Endothelial cell of umbilical vein (primary cell): ENCODE results near the gene GALNT3. TPM values are rescaled to one million over a fixed set of nuclear protein-coding genes. Genes with fewer than 3 reads are reported as not detected.

Source experiments
- BruUV-seq: library from RNA; stranded (reverse); fragments of 400-500 nt; replicated peaks from 2 replicates; lab custom pipeline; 2021; lab: Mats Ljungman, UMichigan
- CTCF ChIA-PET: fragments of 300-600, 350-600 bp; sonication (Branson Sonifier 250); formaldehyde crosslinking; loops from one replicate; lab custom pipeline; 2021; ENCODE audit warnings: antibody characterized with exemption, inconsistent platforms; lab: Charles Lee
- POLR2A ChIA-PET: fragments of 300-600, 350-600 bp; sonication (Branson Sonifier 250); formaldehyde crosslinking; loops from one replicate; lab custom pipeline; 2021; ENCODE audit warnings: antibody characterized with exemption, inconsistent platforms; lab: Charles Lee
- DNase-seq: peaks from one replicate; pipeline ENCODE4 v3.0.0-alpha.2; 2011; ENCODE audit warnings: low read depth, low spot score
- FAIRE-seq: peaks from 2 replicates; lab custom pipeline; 2011; peaks lifted over from hg19 to GRCh38; lab: Jason Lieb, UNC
- H2AFZ ChIP-seq: 2 replicates; pipeline ENCODE4 v1.6.0; 2012; ENCODE audit warnings: low read depth, low read length, control low read depth, inconsistent platforms
- H3K27ac ChIP-seq: 2 replicates; pipeline ENCODE4 v1.5.1; 2011; ENCODE audit warnings: low read depth, mild to moderate bottlenecking, control low read depth, low read length, moderate library complexity; ENCODE audit not compliant: insufficient read depth
- H3K27me3 ChIP-seq, 2 experiments: 2 replicates each; pipeline versions ENCODE4 v1.6.0 to v1.6.1; 2011; ENCODE audit warnings: low read length in 2 of 2, mixed read lengths in 1 of 2; ENCODE audit not compliant: control insufficient read depth in 2 of 2, insufficient read depth in 2 of 2
- H3K36me3 ChIP-seq, 2 experiments: 2 replicates in 1 of 2; 3 replicates in 1 of 2; pipeline ENCODE4 v1.5.1; 2011; ENCODE audit warnings: low read length in 2 of 2, mild to moderate bottlenecking in 1 of 2, moderate library complexity in 1 of 2; ENCODE audit not compliant: control insufficient read depth in 2 of 2, insufficient read depth in 2 of 2; ENCODE audit errors: extremely low read depth in 1 of 2
- H3K4me1 ChIP-seq: 3 replicates; pipeline ENCODE4 v1.5.1; 2011; ENCODE audit warnings: mild to moderate bottlenecking, low read length; ENCODE audit not compliant: control insufficient read depth, insufficient read depth; ENCODE audit errors: extremely low read depth
- H3K4me2 ChIP-seq: 2 replicates; pipeline ENCODE4 v1.6.1; 2011; ENCODE audit warnings: low read length, control low read depth, mixed read lengths; ENCODE audit not compliant: insufficient read depth
- H3K4me3 ChIP-seq, 3 experiments: fragments of 200-600 bp in 1 of 3; sonication (generic), shearing (Covaris generic) in 1 of 3; replicated peaks in 1 of 3; 2 replicates each; pipeline ENCODE4 v1.5.1; 2011 to 2016; ENCODE audit warnings: control low read depth in 3 of 3, low read length in 3 of 3, mild to moderate bottlenecking in 2 of 3, inconsistent platforms in 1 of 3, low read depth in 1 of 3, moderate library complexity in 1 of 3; ENCODE audit not compliant: insufficient read depth in 1 of 3
- H3K79me2 ChIP-seq: 2 replicates; pipeline ENCODE4 v1.6.0; 2012; ENCODE audit warnings: low read length, inconsistent platforms; ENCODE audit not compliant: control insufficient read depth, insufficient read depth
- H3K9ac ChIP-seq: replicated peaks from 2 replicates; pipeline ENCODE3; 2011; ENCODE audit warnings: low read length, control low read depth; ENCODE audit not compliant: insufficient read depth; ENCODE audit errors: extremely low read depth
- H3K9me1 ChIP-seq: replicated peaks from 3 replicates; pipeline ENCODE4 v1.6.0; 2011; ENCODE audit warnings: mild to moderate bottlenecking, low read length; ENCODE audit not compliant: control insufficient read depth, insufficient read depth; ENCODE audit errors: extremely low read depth
- H3K9me3 ChIP-seq: replicated peaks from 2 replicates; pipeline ENCODE4 v1.5.1; 2012; ENCODE audit warnings: low read length, inconsistent platforms; ENCODE audit not compliant: control insufficient read depth, insufficient read depth
- H4K20me1 ChIP-seq: replicated peaks from 2 replicates; pipeline ENCODE3; 2011; ENCODE audit warnings: mild to moderate bottlenecking, low read length; ENCODE audit not compliant: control insufficient read depth, insufficient read depth; ENCODE audit errors: extremely low read depth
- CTCF ChIP-seq, 2 donors: IDR thresholded peaks; 1 replicate in 1 of 2; 2 replicates in 1 of 2; pipeline ENCODE4 v1.5.1; 2011; ENCODE audit warnings: low read length in 2 of 2, mild to moderate bottlenecking in 2 of 2, moderate library complexity in 2 of 2, control low read depth in 1 of 2, inconsistent platforms in 1 of 2, low read depth in 1 of 2; ENCODE audit not compliant: insufficient read depth in 1 of 2; ENCODE audit errors: extremely low read depth in 1 of 2
- EZH2 ChIP-seq: IDR thresholded peaks from 2 replicates; pipeline ENCODE4 v1.6.1; 2012; ENCODE audit warnings: borderline replicate concordance, low read depth, mild to moderate bottlenecking, moderate library complexity, low read length, inconsistent platforms; ENCODE audit not compliant: severe bottlenecking
- FOS ChIP-seq: IDR thresholded peaks from 2 replicates; pipeline ENCODE4 v1.6.1; 2011; ENCODE audit warnings: mild to moderate bottlenecking, low read length, moderate library complexity, borderline replicate concordance; ENCODE audit not compliant: insufficient read depth
- GATA2 ChIP-seq: IDR thresholded peaks from 2 replicates; pipeline ENCODE4 v1.7.0; 2011; ENCODE audit warnings: low read depth, mild to moderate bottlenecking, moderate library complexity, mixed read lengths, low read length; ENCODE audit not compliant: insufficient read length, insufficient read depth
- JUN ChIP-seq: IDR thresholded peaks from 2 replicates; pipeline ENCODE4 v1.6.1; 2011; ENCODE audit warnings: borderline replicate concordance, low read depth; ENCODE audit not compliant: insufficient read length, insufficient read depth
- MAX ChIP-seq: IDR thresholded peaks from 2 replicates; pipeline ENCODE4 v1.6.1; 2011; ENCODE audit not compliant: insufficient read depth, insufficient read length
- MYC ChIP-seq: IDR thresholded peaks from one replicate; pipeline ENCODE4 v1.6.1; 2011; ENCODE audit warnings: mild to moderate bottlenecking, low read depth, low read length
- POLR2A ChIP-seq: IDR thresholded peaks from 2 replicates; pipeline ENCODE4 v1.6.1; 2012; ENCODE audit warnings: low read depth, mild to moderate bottlenecking, control low read depth, low read length
- POLR2AphosphoS5 ChIP-seq: IDR thresholded peaks from 2 replicates; pipeline ENCODE4 v1.6.1; 2012; ENCODE audit warnings: low read depth, mild to moderate bottlenecking, control low read depth, low read length, moderate library complexity; ENCODE audit not compliant: insufficient read depth
- dilution Hi-C: fragments of 300-500 bp; cut with MboI; formaldehyde crosslinking; loops from one replicate; pipeline ENCODE4 v1.15.0; 2019; ENCODE audit warnings: low sequenced_read_pairs; ENCODE audit not compliant: extremely low pct_ligation_motif_present
- intact Hi-C: fragments of 100-400 bp; cut with micrococcal nuclease; formaldehyde crosslinking; loops from one replicate; pipeline ENCODE4 v1.10.0; 2022
- polyA plus RNA-seq, 4 experiments: library from polyadenylated mRNA; depleted of rRNA in 3 of 4; stranded (reverse) in 3 of 4; unstranded in 1 of 4; fragments of >200 nt; gene quantifications; 2 replicates each; pipeline versions ENCODE4 v1.2.1 to v1.2.3, GENCODE V29; 2011 to 2012; ENCODE audit warnings: missing spikeins in 1 of 4
- total RNA-seq: library from RNA; stranded (reverse); gene quantifications from 2 replicates; pipeline ENCODE4 v1.2.3, GENCODE V29; 2021

GALNT3 gene
- total and polyA plus RNA-seq, 2 donors (not counting 3 experiments of a cell fraction or from before 2014, with no cell fraction given), result 0.07 to 0.82 TPM

- dilution Hi-C loops, result no loop called here
- no peaks in the 10 kb centered on the region for H3K9me3 ChIP-seq
- no TSS peak for BruUV-seq
- H3K4me3 ChIP-seq, result no peak overlapping the region
- TF ChIP-seq JUN, result no peak
- TF ChIP-seq POLR2A, result no peak
- TF ChIP-seq POLR2AphosphoS5, result no peak
- TF ChIP-seq CTCF (IDR thresholded peaks at IDR 0.05; ENCODE audit: extremely low read depth in 1 of 2, insufficient read depth in 1 of 2, low read depth in 1 of 2, low read length in 2 of 2), result no peak
- TF ChIP-seq MYC, result no peak
- TF ChIP-seq FOS, result no peak
- no peak for TF ChIP-seq GATA2
- no peak for TF ChIP-seq EZH2
- no peak for TF ChIP-seq MAX
- intact Hi-C loops, result no loop called here
- peaks cover 0 to 2% of the 10 kb centered on the region in 2 experiments for H3K27me3 ChIP-seq
- H3K4me1 ChIP-seq, result no peaks in the 10 kb centered on the region
- no peaks in the 10 kb centered on the region for H3K9me1 ChIP-seq
- ChIA-PET POLR2A (no interaction called here), CTCF (no interaction called here)
- no peaks in the 10 kb centered on the region for H3K79me2 ChIP-seq
- H4K20me1 ChIP-seq, result no peaks in the 10 kb centered on the region
- FAIRE-seq (no peak), DNase-seq (no peak)
- H3K36me3 ChIP-seq, result no peaks in the 10 kb centered on the region
- H3K9ac ChIP-seq, result no peak overlapping the region
- no peak overlapping the region for H3K27ac ChIP-seq
- H3K4me2 ChIP-seq, result no peak overlapping the region
- H2AFZ ChIP-seq, result no peak overlapping the region
These were observed 10.7 kb upstream of the GALNT3 start for GRCh38 chr2:165804719-165805118.
